ENCODE results near the gene TBL1X.

DNA sequence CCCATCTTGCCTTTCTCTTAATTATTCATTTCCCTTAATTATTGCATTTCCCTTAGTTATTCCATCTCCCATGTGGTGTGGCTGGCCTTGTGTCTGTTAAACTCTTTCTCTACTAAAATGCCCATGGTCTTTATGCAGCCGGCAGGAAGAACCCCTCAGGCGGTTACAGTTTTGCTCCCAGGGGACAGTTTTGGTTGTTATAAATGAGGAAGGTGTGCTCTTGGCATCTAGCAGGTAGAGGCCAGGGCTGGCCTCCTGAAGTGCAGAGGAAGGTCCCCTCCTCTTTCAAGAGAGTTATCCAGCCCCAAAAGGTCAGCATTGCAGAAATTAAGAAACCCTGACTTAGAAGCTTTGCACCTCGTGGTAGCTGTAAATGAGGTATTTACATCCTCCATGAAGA lies 18.0 kb downstream of the TBL1X start:
- TF ChIP-seq, protein P1, sequence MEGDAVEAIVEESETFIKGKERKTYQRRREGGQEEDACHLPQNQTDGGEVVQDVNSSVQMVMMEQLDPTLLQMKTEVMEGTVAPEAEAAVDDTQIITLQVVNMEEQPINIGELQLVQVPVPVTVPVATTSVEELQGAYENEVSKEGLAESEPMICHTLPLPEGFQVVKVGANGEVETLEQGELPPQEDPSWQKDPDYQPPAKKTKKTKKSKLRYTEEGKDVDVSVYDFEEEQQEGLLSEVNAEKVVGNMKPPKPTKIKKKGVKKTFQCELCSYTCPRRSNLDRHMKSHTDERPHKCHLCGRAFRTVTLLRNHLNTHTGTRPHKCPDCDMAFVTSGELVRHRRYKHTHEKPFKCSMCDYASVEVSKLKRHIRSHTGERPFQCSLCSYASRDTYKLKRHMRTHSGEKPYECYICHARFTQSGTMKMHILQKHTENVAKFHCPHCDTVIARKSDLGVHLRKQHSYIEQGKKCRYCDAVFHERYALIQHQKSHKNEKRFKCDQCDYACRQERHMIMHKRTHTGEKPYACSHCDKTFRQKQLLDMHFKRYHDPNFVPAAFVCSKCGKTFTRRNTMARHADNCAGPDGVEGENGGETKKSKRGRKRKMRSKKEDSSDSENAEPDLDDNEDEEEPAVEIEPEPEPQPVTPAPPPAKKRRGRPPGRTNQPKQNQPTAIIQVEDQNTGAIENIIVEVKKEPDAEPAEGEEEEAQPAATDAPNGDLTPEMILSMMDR (conservative IDR thresholded peaks at IDR 0.05; ENCODE audit: low read length) = no peak
- TF ChIP-seq EZH2phosphoT487 (IDR thresholded peaks at IDR 0.05; ENCODE audit: borderline replicate concordance, low read depth, low read length) = no peak

Data from OCI-LY7 (cell line).